ENCODE results near the gene RNF186.

DNA sequence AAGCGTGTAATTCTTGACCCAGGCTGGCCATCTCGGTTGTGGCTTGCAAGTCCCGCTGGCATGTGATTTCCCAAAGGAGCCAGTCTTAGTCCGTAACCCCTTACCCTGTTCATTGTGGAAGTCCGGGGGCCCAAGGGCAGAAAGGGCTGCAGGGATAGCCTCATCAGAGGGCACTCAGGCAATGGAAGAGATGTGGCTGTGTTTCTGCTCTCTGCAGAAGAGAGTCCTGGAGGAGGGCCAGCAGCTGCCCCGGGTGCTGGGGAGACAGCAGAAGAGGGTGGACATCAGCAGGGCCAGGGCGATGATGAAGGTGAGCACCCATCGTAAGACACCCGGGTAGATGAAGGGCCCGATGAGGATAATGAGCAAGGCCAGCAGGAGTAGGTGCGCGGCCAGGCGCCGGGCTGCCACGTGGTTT lies 830 bp downstream of the RNF186 start:
- no peak for TF ChIP-seq POLR2AphosphoS5 (IDR thresholded peaks at IDR 0.05)
- TF ChIP-seq, protein P1, sequence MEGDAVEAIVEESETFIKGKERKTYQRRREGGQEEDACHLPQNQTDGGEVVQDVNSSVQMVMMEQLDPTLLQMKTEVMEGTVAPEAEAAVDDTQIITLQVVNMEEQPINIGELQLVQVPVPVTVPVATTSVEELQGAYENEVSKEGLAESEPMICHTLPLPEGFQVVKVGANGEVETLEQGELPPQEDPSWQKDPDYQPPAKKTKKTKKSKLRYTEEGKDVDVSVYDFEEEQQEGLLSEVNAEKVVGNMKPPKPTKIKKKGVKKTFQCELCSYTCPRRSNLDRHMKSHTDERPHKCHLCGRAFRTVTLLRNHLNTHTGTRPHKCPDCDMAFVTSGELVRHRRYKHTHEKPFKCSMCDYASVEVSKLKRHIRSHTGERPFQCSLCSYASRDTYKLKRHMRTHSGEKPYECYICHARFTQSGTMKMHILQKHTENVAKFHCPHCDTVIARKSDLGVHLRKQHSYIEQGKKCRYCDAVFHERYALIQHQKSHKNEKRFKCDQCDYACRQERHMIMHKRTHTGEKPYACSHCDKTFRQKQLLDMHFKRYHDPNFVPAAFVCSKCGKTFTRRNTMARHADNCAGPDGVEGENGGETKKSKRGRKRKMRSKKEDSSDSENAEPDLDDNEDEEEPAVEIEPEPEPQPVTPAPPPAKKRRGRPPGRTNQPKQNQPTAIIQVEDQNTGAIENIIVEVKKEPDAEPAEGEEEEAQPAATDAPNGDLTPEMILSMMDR (IDR thresholded peaks at IDR 0.05): no peak
- no peak for TF ChIP-seq POLR2A (IDR thresholded peaks at IDR 0.05)

Data from suprapubic skin (tissue), 4 donors.